ENCODE results near the gene DERA. TPM values are rescaled to one million over a fixed set of nuclear protein-coding genes. Genes with fewer than 3 reads are reported as not detected.
"Not testable (repeated sequence)": the region's sequence is repeated elsewhere in the genome, so short reads cannot be mapped to it uniquely, and the experiment has no call there.

Gene DERA
- total RNA-seq, 2 donors from 2014 or later = 33.0 to 33.7 TPM

DNA sequence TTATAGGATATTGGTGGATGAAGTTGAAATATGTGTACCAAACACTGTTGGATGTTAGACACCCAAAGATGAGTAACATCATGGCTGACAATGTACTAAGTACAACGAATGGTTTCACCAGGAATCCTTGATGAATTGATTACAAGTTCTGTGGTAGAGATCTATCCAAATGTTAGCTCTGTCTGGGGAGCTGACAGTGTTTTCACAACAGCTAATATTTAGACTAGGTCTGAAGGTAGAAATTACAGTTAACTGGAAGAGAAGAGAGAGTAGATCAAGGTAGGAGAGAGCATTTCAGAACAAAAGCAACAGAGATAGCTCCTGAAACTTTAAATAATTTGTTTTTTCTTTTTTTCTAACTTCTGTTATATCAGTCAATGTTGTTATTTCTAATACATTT is 44.9 kb downstream of the DERA start:
- intact Hi-C loops (cut with DNase I) = no loop called here
- H3K4me1 ChIP-seq (replicated peaks) = no peaks in the 10 kb centered on the region
- WGBS = 45% methylated on average over 1 of the region's 1 CpG
- H3K27me3 ChIP-seq (replicated peaks; ENCODE audit: insufficient read depth) = no peaks in the 10 kb centered on the region
- TF ChIP-seq CTCF (IDR thresholded peaks at IDR 0.05) = no peak
- TF ChIP-seq POLR2A (IDR thresholded peaks at IDR 0.05) = no peak
- no peak for TF ChIP-seq POLR2AphosphoS5 (IDR thresholded peaks at IDR 0.05)
- no peaks in the 10 kb centered on the region for H3K36me3 ChIP-seq
- H3K27ac ChIP-seq = no peak overlapping the region
- no peaks in the 10 kb centered on the region for H3K9me3 ChIP-seq
- no peak for DNase-seq (ENCODE audit: low spot score)
- H3K4me3 ChIP-seq = no peak overlapping the region

DNA sequence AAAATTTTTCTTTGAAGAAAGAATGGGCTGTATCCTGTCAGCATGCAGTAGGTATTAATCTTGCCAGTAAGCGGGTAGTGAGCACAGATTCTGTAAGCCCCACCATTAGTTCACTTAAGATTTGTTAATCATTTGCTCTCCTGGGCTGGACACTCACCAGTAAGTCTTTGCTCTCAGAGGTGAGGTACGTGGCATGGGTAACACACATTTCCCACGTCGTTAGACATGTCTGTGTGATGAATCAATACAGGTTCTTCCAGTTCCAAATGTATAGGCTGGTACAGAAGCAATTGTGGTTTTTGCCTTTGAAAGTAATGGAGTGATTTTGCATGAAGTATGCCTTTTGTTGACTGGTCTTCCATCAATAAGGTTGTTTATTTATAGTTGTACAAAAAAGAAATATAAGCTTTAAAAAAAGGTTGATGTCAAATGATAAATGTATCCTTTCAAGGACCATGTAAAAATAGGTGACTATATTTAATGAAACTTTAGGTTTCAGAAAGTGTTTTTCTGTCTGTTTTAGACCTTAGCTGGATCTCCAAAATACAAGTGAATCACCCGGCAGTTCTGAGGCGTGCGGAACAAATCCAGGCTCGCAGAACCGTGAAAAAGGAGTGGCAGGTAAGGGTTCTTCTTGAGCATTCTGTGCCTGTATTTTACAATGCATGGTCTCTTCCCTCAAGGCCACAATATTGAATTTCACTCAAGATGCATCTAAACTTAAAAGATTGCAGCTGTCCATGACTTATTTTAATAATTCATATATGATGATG is 45.5 kb downstream of the DERA start:
- intact Hi-C loops (cut with DNase I) = no loop called here
- Histone ChIP-seq H3K4me1 (replicated peaks) (no peaks in the 10 kb centered on the region), H3K36me3 (no peaks in the 10 kb centered on the region), H3K27ac (no peak overlapping the region), H3K9me3 (no peaks in the 10 kb centered on the region), H3K4me3 (no peak overlapping the region), H3K27me3 (replicated peaks; ENCODE audit: insufficient read depth) (no peaks in the 10 kb centered on the region)
- TF ChIP-seq POLR2AphosphoS5 (IDR thresholded peaks at IDR 0.05) (no peak), CTCF (IDR thresholded peaks at IDR 0.05) (no peak), POLR2A (IDR thresholded peaks at IDR 0.05) (no peak)
- no peak for DNase-seq (ENCODE audit: low spot score)
- WGBS = 59% methylated on average over 9 of the region's 9 CpGs

GRCh38 chr12:15962760-15963159 is 51.6 kb downstream of the DERA start:
- Histone ChIP-seq H3K27me3 (replicated peaks; ENCODE audit: insufficient read depth) (no peaks in the 10 kb centered on the region), H3K4me3 (no peak overlapping the region), H3K27ac (no peak overlapping the region), H3K36me3 (peaks cover 0 to 5% of the 10 kb centered on the region in 2 donors), H3K9me3 (no peaks in the 10 kb centered on the region), H3K4me1 (replicated peaks) (no peaks in the 10 kb centered on the region)
- TF ChIP-seq POLR2AphosphoS5 (IDR thresholded peaks at IDR 0.05) (no peak), POLR2A (IDR thresholded peaks at IDR 0.05) (no peak), CTCF (IDR thresholded peaks at IDR 0.05) (no peak)
- no peak for DNase-seq (ENCODE audit: low spot score)
- intact Hi-C loops (cut with DNase I) = no loop called here
- 93% methylated on average over 4 of the region's 4 CpGs for WGBS

GRCh38 chr12:15963271-15963670 is 52.1 kb downstream of the DERA start:
- H3K27me3 ChIP-seq (replicated peaks; ENCODE audit: insufficient read depth) = no peaks in the 10 kb centered on the region
- DNase-seq (ENCODE audit: low spot score) = no peak
- H3K4me1 ChIP-seq (replicated peaks) = no peaks in the 10 kb centered on the region
- H3K36me3 ChIP-seq = peaks cover 0 to 5% of the 10 kb centered on the region in 2 donors
- intact Hi-C loops (cut with DNase I) = no loop called here
- no peak overlapping the region for H3K4me3 ChIP-seq
- no peak for TF ChIP-seq POLR2A (IDR thresholded peaks at IDR 0.05)
- TF ChIP-seq CTCF (IDR thresholded peaks at IDR 0.05) = no peak
- TF ChIP-seq POLR2AphosphoS5 (IDR thresholded peaks at IDR 0.05) = no peak
- 78% methylated on average over 1 of the region's 1 CpG for WGBS
- no peaks in the 10 kb centered on the region for H3K9me3 ChIP-seq
- H3K27ac ChIP-seq = no peak overlapping the region

DNA sequence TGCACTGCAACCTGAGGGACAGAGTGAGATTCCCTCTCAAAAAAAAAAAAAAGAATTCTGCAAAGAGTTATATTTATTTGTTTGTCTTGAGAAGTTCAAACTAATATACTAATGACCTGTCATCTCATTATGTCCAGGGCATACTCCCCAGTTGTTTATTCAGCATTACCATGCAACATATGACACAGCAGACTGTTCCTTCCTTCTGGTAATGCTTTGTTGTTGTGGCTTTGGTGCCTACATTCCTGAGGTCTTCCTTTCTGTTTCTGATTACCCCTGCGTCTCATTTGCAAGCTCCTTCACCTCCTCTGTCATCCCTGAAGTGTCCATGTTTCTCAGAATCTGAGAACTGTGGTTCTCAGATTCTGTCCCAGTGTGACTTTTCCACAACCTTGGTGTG is 55.3 kb downstream of the DERA start:
- intact Hi-C loops (cut with DNase I) = no loop called here
- peaks cover 0 to 5% of the 10 kb centered on the region in 2 donors for H3K36me3 ChIP-seq
- 86% methylated on average over 1 of the region's 1 CpG for whole genome bisulfite sequencing
- TF ChIP-seq POLR2AphosphoS5 (IDR thresholded peaks at IDR 0.05) = no peak
- no peak for TF ChIP-seq CTCF (IDR thresholded peaks at IDR 0.05)
- no peak for TF ChIP-seq POLR2A (IDR thresholded peaks at IDR 0.05)
- no peak overlapping the region for H3K27ac ChIP-seq
- no peak overlapping the region for H3K4me3 ChIP-seq
- H3K27me3 ChIP-seq (replicated peaks; ENCODE audit: insufficient read depth) = no peaks in the 10 kb centered on the region
- H3K4me1 ChIP-seq (replicated peaks) = no peaks in the 10 kb centered on the region
- DNase-seq (ENCODE audit: low spot score) = no peak
- H3K9me3 ChIP-seq = no peaks in the 10 kb centered on the region

GRCh38 chr12:15967053-15967452 is 55.9 kb downstream of the DERA start:
- H3K27me3 ChIP-seq (replicated peaks; ENCODE audit: insufficient read depth); H3K36me3 ChIP-seq; H3K27ac ChIP-seq; H3K4me1 ChIP-seq (replicated peaks); intact Hi-C loops (cut with DNase I); H3K9me3 ChIP-seq; DNase-seq (ENCODE audit: low spot score); H3K4me3 ChIP-seq: not testable (repeated sequence)
- WGBS = 96% methylated on average over 3 of the region's 3 CpGs
